Left lung (tissue), 10 donors: Measurements from ENCODE around the gene ATG13. TPM values are rescaled to one million over a fixed set of nuclear protein-coding genes. Genes with fewer than 3 reads are reported as not detected.

Experiments
- ATAC-seq: fragments of 200-7000 bp; cut with Tn5 transposase; one replicate; pipeline ENCODE4 v1.9.1; 2020; ENCODE audit warnings: moderate library complexity
- DNase-seq, 4 donors: peaks; one replicate each; pipeline ENCODE4 v3.0.0-alpha.2; 2013 to 2020
- H3K27ac ChIP-seq, 2 donors: fragments of 200-600 bp; sonication (generic) in 1 of 2; one replicate each; pipeline versions ENCODE4 v1.5.0 to v1.8.0; 2020 to 2021
- H3K27me3 ChIP-seq, 2 donors: fragments of 200-600 bp; sonication (generic) in 1 of 2; one replicate each; pipeline versions ENCODE4 v1.5.0 to v1.8.0; 2020 to 2021
- H3K36me3 ChIP-seq, 2 donors: fragments of 200-600 bp; sonication (generic) in 1 of 2; one replicate each; pipeline versions ENCODE4 v1.5.0 to v1.8.0; 2020 to 2021
- H3K4me1 ChIP-seq, 2 donors: fragments of 200-600 bp; one replicate each; pipeline ENCODE4 v1.8.0; 2021
- H3K4me3 ChIP-seq, 2 donors: fragments of 200-600 bp; sonication (generic) in 1 of 2; one replicate each; pipeline versions ENCODE4 v1.5.0 to v1.8.0; 2020 to 2021; ENCODE audit warnings: mild to moderate bottlenecking in 1 of 2
- H3K9me3 ChIP-seq, 2 donors: fragments of 200-600 bp; sonication (generic) in 1 of 2; one replicate each; pipeline versions ENCODE4 v1.5.0 to v1.8.0; 2020 to 2021
- intact Hi-C, 2 donors: fragments of 100-400 bp; cut with DNase I; formaldehyde crosslinking; loops; one replicate each; pipeline versions ENCODE4 v1.11.2 to v1.14.2; 2022
- polyA plus RNA-seq, 6 donors: library from polyadenylated mRNA; unstranded; fragments of 120-200 nt; gene quantifications; one replicate each; pipeline ENCODE4 v1.2.1, GENCODE V29; 2013; ENCODE audit not compliant: insufficient read length in 6 of 6
- total RNA-seq, 2 donors: library from RNA; stranded (reverse); fragmentation: NEBNext Ultra II Directional; extraction: Animal tissue kit (Norgen Biotek cat#: 25700); gene quantifications; one replicate each; pipeline ENCODE4 v1.2.1, GENCODE V29; 2021
- TF ChIP-seq, protein P1 (sequence below), 2 donors: fragments of 200-600 bp; sonication (generic) in 1 of 2; IDR thresholded peaks; one replicate each; pipeline versions ENCODE4 v1.5.0 to v1.8.0; 2021; ENCODE audit warnings: antibody characterized with exemption in 2 of 2
- donor health status: DM: no; HTN: yes; CAD: no.
- donor health status: DM: no; HTN: no; CAD: no.

Gene ATG13
- total and polyA plus RNA-seq, 8 donors, result 47.1 to 58.2 (median 52.3) TPM

DNA sequence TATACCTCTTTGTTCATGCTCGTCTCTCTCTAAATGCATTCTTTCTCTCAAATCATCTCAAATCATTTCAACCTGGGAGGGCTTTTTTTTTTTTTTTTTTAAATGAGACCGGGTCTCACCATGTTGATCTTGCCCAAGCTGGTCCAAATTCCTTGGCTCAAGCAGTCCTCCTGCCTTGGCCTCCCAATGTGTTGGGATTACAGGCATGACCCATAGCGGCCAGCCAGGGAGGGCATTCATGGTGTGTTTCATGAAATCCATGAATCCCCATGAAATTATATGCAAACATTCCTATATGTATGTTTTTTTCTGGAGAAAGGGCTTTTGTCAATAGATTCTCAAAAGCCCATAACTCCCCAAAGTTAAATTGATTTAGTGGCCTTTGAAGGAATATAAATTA, 26.2 kb downstream of the ATG13 start:
- H3K27me3 ChIP-seq, result no peaks in the 10 kb centered on the region
- no peak overlapping the region for H3K4me3 ChIP-seq
- ATAC-seq, result no peak
- TF ChIP-seq, protein P1, sequence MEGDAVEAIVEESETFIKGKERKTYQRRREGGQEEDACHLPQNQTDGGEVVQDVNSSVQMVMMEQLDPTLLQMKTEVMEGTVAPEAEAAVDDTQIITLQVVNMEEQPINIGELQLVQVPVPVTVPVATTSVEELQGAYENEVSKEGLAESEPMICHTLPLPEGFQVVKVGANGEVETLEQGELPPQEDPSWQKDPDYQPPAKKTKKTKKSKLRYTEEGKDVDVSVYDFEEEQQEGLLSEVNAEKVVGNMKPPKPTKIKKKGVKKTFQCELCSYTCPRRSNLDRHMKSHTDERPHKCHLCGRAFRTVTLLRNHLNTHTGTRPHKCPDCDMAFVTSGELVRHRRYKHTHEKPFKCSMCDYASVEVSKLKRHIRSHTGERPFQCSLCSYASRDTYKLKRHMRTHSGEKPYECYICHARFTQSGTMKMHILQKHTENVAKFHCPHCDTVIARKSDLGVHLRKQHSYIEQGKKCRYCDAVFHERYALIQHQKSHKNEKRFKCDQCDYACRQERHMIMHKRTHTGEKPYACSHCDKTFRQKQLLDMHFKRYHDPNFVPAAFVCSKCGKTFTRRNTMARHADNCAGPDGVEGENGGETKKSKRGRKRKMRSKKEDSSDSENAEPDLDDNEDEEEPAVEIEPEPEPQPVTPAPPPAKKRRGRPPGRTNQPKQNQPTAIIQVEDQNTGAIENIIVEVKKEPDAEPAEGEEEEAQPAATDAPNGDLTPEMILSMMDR (IDR thresholded peaks at IDR 0.05), result no peak
- no peaks in the 10 kb centered on the region for H3K9me3 ChIP-seq
- intact Hi-C loops, result no loop called here
- no peak overlapping the region for H3K27ac ChIP-seq
- DNase-seq, result no peak
- peaks cover 0 to 60% of the 10 kb centered on the region in 2 donors for H3K36me3 ChIP-seq
- H3K4me1 ChIP-seq, result no peaks in the 10 kb centered on the region

DNA sequence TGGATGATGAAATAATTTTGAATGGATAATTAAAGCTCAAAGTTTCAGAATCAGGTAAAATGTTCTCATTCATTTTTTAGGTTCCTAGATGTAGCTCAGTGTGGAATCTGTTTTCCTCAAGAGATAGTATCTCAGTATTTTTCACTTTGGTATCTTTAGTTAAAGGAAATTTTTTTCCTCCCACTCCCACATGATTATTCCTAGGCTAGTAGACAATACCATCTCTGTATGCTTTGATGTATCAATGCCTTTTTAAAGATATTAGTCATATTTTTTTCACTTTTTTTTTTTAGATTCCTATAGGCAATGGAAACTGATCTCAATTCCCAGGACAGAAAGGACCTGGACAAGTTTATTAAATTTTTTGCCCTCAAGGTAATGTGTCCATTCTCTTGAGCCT, 26.6 kb downstream of the ATG13 start:
- no peak for ATAC-seq
- peaks cover 0 to 64% of the 10 kb centered on the region in 2 donors for H3K36me3 ChIP-seq
- no peak overlapping the region for H3K27ac ChIP-seq
- H3K9me3 ChIP-seq, result no peaks in the 10 kb centered on the region
- no peaks in the 10 kb centered on the region for H3K27me3 ChIP-seq
- intact Hi-C loops, result no loop called here
- no peak for DNase-seq
- TF ChIP-seq, protein P1 (IDR thresholded peaks at IDR 0.05), result no peak
- H3K4me3 ChIP-seq, result no peak overlapping the region
- no peaks in the 10 kb centered on the region for H3K4me1 ChIP-seq

DNA sequence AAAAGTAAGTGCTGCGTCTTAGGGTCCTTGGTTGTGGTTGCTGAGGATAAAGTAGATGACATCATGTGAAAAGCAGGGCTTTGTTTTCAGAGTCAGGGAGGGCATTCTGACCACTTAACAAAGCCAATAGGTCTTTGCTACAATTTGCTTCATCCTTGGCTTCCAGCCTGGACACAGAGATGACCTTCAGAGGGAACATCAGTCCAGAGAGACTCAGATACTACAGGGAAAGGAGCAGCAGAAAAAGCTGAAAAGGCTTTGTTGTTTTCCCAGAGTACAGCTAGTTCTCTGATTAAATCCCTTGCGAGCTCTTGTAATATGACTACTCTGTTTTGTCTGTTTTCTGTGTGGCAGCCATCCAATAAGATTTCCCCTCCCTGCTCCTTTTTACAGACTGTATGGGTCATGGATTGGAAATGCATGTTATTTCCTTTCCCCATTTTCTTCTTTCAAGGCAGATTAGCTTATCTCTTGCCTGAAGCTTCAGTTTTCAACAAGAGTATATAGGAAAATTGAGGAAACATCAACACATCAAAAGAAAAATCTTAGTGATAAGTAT, 31.9 kb downstream of the ATG13 start:
- peaks cover 0 to 4% of the 10 kb centered on the region in 2 donors for H3K4me1 ChIP-seq
- peaks cover 0 to 95% of the 10 kb centered on the region in 2 donors for H3K36me3 ChIP-seq
- no peak for DNase-seq
- peak overlapping the region in 1 of 2 donors; percentile 73 for H3K27ac ChIP-seq
- H3K9me3 ChIP-seq, result no peaks in the 10 kb centered on the region
- no peaks in the 10 kb centered on the region for H3K27me3 ChIP-seq
- TF ChIP-seq, protein P1 (IDR thresholded peaks at IDR 0.05), result no peak
- ATAC-seq, result peak; percentile 59
- no peak overlapping the region for H3K4me3 ChIP-seq
- intact Hi-C loops, result no loop called here

DNA sequence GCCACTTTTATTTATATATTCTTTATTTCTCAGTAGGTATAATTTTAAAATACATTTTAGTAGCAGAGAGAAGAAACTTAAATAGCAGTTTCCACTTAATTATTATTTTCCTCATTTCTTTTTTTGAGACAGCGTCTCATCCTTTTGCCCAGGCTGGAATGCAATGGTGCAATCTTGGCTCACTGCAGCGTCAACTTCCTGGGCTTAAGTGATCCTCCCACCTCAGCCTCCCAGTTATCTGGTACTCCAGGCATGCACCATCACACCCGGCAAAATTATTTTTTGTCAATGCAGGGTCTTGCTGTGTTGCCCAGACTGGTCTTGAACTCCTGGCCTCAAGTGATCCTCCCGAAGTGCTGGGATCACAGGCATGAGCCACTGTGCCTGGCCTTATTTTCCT, 38.3 kb downstream of the ATG13 start:
- peaks cover 0 to 98% of the 10 kb centered on the region in 2 donors for H3K36me3 ChIP-seq
- intact Hi-C loops, result no loop called here
- TF ChIP-seq, protein P1 (IDR thresholded peaks at IDR 0.05), result no peak
- H3K27ac ChIP-seq, result no peak overlapping the region
- peaks cover 0 to 5% of the 10 kb centered on the region in 2 donors for H3K4me1 ChIP-seq
- no peak for DNase-seq
- H3K27me3 ChIP-seq, result no peaks in the 10 kb centered on the region
- H3K4me3 ChIP-seq, result no peak overlapping the region
- no peaks in the 10 kb centered on the region for H3K9me3 ChIP-seq
- ATAC-seq, result no peak

DNA sequence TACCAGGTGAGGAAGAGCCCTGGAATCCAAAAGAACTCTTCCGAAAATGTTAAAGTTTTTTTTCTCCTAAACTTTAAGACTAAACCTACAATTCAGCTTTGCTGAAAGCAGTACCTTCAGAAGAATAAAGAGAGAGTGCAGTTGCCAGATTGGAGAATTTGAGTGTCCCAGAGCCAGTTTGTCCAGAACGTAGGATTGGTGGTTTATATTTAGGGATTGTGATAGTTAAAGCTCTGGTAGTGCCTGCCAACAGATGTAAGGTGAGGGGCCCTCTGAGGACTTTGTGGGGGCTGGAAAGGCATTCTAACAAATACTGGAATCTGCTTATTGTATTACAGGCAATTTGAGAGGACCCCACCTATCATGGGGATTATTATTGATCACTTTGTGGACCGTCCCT, 39.8 kb downstream of the ATG13 start:
- H3K27ac ChIP-seq, result no peak overlapping the region
- TF ChIP-seq, protein P1 (IDR thresholded peaks at IDR 0.05), result no peak
- intact Hi-C loops, result no loop called here

More for the DNA sequence above, 39.8 kb downstream of the ATG13 start:
- Histone ChIP-seq H3K9me3 (no peaks in the 10 kb centered on the region), H3K4me3 (no peak overlapping the region), H3K27me3 (no peaks in the 10 kb centered on the region), H3K36me3 (peaks cover 0 to 98% of the 10 kb centered on the region in 2 donors), H3K4me1 (peaks cover 0 to 5% of the 10 kb centered on the region in 2 donors)
- ATAC-seq (no peak), DNase-seq (no peak)
